Islet of Langerhans (tissue), 1 donor: ENCODE results near the gene PRR16.

Source experiments
- FAIRE-seq: peaks from one replicate; lab custom pipeline; 2011; peaks lifted over from hg19 to GRCh38; lab: Jason Lieb, UNC

PRR16 gene

DNA sequence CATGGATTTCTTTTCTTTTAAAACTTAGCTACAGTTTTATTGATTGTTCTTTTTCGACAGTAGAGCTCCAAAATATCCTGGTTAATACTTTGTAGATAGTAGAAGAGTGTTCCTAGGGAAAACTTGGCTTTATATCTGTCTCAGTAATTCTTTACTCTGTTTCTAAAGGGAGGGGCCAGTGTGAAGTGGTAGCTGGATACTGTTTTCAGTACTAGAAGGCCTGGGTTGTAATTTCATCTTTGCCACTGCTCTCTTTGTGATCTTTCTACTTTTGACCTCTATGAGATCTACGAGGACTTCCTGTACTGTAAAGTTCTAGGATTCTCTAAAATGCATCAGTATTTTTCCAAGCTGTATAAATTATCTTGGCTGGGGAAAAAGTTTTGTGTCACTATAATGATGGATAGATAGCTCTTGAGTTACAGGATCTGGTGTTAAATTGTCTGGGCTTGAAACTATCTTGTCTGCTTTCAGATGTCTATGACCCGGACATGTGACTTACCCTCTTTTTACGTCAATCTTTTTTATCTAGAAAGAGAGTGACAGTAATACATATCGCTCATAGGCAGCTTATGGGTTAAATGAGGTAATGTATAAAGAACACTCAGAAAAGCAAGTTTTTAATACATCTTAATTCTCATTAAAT lies 53.6 kb downstream of the PRR16 start:
- no peak for FAIRE-seq

DNA sequence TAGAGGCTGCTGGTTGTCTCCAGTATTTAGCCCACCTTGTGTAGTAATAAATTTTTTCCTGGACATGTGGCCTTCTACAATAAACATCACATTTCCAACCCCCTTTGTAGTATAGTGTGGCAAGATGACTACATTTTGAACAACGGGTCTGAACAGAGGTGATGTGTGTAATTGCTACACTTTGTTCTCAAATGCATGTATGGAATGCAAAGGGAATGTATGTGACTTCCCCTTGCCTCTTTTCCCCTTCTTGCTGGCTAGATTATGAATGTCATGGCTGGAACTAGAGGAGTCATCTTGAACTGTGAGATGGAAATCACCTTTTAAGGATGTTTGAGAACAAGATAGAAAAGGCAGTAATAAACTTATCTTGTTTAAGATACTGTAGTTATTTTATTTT lies 54.5 kb downstream of the PRR16 start:
- no peak for FAIRE-seq

DNA sequence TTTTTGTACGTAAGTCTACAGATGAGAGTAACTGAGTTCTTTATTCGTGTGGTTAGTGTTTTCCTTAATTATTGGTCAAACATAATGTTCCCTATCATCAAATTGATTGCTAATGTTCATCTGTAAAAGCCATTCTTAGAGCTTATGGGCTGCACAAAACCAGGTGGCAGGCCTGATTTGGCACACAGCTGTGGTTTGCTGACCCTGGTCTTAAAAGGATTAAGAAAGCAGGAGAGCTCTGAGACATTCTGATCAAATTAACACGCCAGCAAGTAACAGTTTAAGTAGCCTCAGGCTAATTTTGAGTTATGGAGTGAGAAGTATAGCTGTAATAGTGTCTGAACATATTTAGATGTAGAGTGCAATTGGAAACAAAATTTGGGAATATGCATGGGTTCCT lies 63.2 kb downstream of the PRR16 start:
- FAIRE-seq, result no peak

DNA sequence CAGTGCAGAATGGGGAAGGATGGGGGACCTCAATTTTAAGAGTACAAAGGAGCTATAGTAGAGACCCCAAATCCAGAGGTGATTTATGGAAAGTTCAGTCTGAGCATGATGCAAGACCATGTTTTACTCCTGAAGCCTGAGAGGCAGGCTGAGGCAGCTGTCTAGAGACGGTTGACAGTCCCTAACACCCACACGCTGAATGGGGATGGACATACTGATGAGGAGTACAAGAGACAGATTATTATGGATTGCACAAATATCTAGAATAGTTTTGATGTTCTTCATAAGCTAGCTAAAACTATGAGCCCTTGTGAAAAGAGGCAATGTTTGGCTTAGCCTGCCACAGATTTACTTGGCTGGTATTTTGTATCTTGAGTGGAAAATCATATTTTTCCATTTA lies 64.5 kb downstream of the PRR16 start:
- FAIRE-seq, result no peak

DNA sequence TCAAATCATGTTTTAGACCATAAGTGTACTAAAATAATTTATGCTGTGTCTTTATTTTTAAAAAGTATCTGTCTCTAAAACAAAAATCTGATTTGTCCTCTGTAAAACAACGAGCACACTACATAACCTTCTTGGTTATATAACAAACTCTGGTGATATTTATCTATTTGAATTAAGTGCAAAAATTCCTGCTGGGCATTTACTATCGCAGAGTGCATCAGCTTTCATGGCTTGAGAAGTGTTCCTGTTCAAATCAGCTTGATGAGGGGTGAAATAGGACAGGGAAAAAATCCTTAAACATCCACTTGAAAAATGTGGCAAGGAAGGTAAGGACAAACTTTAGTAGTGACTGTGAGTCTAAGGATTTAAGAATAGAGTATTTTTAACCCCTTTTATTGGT lies 65.3 kb downstream of the PRR16 start:
- no peak for FAIRE-seq

DNA sequence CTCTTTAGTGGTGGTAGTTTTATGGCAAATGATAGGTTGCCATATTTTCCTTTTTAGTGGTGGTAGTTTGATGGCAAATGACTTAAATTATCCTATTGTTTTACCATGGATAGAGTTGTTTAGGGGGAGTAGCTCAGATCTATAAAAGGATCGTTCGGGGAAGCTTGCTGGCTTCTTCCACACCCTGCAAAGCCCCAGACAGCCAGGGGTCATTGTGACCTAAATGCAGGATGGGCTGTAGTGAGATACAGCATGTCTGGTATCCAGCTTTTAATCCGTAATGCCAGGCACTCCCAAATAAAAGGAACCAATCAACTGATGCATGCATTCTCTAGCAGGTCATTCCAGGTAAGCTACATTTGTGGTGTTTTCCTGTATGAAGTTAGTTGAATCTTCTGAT lies 67.1 kb downstream of the PRR16 start:
- no peak for FAIRE-seq

DNA sequence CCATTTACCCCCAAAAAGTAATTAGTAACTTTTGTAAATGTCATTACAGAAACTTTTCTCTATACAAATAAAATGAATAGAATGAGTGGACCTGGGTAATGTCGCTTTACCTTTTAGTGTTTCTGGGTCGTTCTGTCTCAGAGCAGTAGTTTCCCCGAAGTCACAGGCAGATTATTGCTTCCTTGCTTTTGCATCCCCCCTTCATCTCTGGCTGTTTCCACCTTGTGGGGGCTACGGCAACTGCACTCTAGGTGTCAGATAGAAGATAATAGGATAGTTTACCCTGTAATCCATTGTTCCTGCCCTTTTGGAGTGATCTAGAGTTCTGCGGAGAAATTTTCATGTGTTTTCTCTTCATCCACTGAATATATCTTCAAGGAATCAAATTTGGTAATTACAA lies 68.7 kb downstream of the PRR16 start:
- no peak for FAIRE-seq

DNA sequence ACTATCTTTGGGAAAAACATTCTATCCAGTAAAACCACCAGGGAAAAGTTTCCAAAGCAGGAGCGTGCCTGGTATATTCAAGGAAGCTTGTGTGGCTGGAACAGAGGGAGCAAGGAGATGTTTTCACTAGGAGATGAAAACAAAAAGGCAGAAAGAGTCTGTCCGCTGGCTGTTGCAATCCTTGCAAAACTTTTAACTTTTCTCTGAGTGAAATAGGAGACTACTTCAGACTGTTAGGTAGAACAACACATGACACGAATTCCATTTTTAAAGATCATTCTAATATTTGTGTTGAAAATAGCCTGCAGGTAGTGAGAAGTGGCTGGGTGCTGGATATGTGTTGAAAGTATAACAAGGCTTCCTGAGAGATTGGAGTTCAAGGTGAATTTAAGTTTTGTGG lies 69.5 kb downstream of the PRR16 start:
- no peak for FAIRE-seq

DNA sequence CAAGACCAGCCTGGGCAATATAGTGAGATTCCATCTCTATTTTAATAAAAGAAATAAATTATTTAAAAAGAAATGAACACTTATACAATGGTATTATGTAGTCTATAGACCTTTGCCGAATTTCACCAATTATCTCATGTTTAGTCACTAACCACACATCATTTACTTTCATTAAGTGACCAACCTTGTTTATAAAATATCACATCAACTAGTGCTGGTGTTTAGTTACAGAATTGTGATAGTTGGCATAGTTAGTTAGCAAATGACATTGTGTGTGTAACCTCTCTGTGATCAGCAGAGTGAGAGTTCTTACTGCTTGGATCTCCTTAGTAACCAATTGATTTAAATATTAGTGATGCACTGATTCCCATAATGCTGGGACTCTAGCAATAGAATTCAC lies 71.8 kb downstream of the PRR16 start:
- FAIRE-seq, result no peak

DNA sequence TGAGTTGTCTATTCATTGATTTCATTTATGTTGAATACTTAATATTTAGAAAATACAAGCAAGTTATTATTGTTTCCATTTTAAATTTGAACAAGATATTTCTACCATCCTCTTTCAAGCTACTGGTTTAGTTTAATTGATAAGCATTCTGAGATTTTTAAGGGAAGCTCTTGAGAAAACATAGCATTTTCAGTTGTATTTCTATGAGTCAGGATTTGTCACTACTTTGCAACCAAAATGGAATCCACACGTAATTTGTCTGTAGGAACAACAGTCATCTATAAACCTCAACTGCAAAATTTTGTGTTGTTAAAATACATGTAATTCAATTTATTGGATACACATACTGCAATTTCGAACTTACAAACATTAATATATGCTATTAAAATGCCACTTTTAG lies 74.0 kb downstream of the PRR16 start:
- no peak for FAIRE-seq

DNA sequence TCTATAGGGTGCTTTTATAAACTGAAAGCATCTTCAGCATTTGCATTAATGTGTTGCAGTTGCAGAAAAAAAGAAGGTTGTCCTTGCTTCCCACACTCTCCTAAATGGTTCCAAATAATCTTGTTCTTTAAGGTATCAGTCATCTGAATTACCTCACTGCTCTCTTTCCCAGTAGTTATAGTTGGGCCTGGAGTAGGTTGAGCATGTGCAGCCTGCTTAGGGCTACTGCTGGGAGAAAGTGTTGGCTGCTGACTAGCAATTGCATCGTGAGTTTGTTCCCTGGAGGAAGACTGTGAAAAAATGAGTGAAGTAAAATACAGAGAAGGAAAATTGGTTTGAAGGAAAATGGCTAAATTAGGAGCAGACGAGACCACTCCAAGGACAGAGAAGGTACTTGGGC lies 74.5 kb downstream of the PRR16 start:
- FAIRE-seq, result no peak

- no peak for FAIRE-seq
These were observed 75.4 kb downstream of the PRR16 start for GRCh38 chr5:120539471-120539870.

GRCh38 chr5:120540097-120540496 lies 76.0 kb downstream of the PRR16 start:
- no peak for FAIRE-seq

- no peak for FAIRE-seq
These were observed 79.9 kb downstream of the PRR16 start for GRCh38 chr5:120544043-120544442.

GRCh38 chr5:120545007-120545406 lies 80.9 kb downstream of the PRR16 start:
- FAIRE-seq, result no peak

GRCh38 chr5:120545951-120546350 lies 81.9 kb downstream of the PRR16 start:
- FAIRE-seq, result no peak

- FAIRE-seq, result no peak
These were observed 82.8 kb downstream of the PRR16 start for GRCh38 chr5:120546922-120547321.

DNA sequence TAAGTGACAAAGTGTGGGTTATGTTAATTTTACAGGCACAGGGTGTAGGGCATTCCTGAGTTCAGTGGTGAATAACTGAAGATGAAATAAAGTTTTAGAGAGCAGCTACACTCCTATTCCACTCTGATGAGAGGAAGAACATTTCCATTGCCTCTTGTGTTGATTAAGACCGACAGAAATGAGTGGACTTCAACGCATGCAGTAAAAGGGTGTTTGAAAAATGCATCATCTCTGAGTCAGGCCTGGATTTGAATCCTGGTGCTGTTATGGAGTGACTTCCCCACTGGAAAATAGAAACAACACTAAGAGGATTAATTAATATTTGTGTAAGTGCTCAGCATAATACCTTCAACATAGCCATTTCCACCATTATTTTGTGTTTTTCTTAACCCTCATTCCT lies 86.3 kb downstream of the PRR16 start:
- no peak for FAIRE-seq

GRCh38 chr5:120552638-120553037 lies 88.5 kb downstream of the PRR16 start:
- no peak for FAIRE-seq

DNA sequence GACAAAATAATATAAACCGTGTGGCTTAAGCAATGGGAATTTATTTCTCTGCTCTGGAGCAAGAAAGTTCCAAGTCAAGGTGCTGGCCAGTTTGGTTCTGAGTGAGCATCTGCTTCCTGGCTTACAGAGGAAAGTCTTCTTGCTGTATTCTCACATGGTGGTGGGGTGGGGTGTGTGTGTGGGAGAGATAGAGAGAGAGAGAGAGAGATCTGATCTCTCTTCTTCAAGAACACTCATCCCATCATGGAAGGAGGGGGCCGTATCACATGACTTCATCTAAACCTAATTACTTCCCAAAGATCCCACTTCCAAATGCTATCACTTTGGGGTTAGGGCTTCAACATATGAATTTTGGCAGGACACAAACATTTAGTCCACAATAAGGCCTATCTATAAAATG lies 91.2 kb downstream of the PRR16 start:
- no peak for FAIRE-seq

- no peak for FAIRE-seq
These were observed 99.9 kb downstream of the PRR16 start for GRCh38 chr5:120564013-120564412.

- FAIRE-seq, result no peak
These were observed 103.0 kb downstream of the PRR16 start for GRCh38 chr5:120567066-120567465.

DNA sequence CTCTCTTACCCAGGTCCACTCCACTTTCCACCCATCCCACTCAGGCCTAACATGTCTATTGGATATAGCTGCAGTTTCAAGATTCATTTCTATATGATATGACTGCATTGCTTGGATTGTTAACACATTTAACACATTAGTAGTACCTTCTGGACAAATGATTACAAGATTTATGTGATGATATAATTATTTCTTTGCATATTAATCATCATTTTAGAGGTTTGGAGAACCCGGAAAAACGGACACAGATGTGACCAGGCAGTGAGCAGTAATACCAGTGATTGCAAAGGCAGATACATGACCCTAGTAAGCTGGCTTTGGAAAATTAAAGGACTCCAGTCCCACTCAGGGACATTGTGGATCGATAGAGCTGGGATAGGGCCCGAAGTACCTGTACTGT lies 103.8 kb downstream of the PRR16 start:
- FAIRE-seq, result no peak

DNA sequence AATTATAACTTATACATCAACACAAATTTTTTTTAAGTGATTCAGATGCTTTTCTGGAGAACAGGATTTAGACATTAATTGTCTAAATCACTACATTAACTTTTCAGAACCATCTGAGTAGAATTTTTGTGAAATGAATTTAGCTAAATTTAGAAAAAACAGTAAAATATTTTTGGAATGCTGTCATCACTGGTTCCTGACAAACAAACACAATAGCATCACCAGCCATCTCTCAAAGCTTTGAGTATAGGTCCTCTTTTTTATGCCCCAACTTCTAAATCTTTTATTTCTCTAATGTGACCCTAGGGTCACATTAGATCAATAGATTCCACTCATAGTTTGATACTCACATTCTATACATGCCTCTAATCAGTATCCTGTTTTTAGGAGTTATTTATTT lies 104.6 kb downstream of the PRR16 start:
- no peak for FAIRE-seq

DNA sequence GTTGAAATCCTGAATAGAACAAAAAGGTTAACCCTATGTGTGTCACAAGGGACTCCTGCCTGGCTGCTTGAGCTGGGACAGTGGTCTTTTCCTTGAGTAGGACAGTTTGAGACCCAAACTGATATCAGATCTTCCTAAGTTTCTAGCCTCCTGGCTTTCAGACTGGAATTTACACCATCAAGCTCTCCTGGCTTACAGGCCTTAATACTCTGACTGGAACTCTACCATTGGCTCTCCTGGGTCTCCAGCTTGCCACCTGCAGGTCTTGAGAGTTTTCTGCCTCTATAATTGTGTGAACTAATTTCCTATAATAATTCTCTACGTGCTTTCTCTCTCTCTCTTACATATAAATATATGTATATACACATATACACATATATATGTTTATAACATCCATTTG lies 112.5 kb downstream of the PRR16 start:
- no peak for FAIRE-seq
